HL-60 (cell line): ENCODE data around the gene ALG11.

Experiments used
- POLR2AphosphoS5 ChIP-seq: IDR thresholded peaks from 2 replicates; pipeline ENCODE4 v1.6.1; 2012; ENCODE audit warnings: low read depth
- SPI1 ChIP-seq: IDR thresholded peaks from 2 replicates; pipeline ENCODE4 v1.6.1; 2012; ENCODE audit warnings: low read depth, mild to moderate bottlenecking, borderline replicate concordance
- TF ChIP-seq, protein P1 (sequence below): IDR thresholded peaks from one replicate; pipeline ENCODE4 v1.5.1; 2011; ENCODE audit warnings: low read length, control low read depth, inconsistent platforms; ENCODE audit not compliant: insufficient read depth
- TF ChIP-seq, protein P2 (sequence below): IDR thresholded peaks from 2 replicates; pipeline ENCODE4 v1.6.1; 2012; ENCODE audit warnings: low read depth; ENCODE audit not compliant: insufficient replicate concordance

- TF ChIP-seq, protein P1, sequence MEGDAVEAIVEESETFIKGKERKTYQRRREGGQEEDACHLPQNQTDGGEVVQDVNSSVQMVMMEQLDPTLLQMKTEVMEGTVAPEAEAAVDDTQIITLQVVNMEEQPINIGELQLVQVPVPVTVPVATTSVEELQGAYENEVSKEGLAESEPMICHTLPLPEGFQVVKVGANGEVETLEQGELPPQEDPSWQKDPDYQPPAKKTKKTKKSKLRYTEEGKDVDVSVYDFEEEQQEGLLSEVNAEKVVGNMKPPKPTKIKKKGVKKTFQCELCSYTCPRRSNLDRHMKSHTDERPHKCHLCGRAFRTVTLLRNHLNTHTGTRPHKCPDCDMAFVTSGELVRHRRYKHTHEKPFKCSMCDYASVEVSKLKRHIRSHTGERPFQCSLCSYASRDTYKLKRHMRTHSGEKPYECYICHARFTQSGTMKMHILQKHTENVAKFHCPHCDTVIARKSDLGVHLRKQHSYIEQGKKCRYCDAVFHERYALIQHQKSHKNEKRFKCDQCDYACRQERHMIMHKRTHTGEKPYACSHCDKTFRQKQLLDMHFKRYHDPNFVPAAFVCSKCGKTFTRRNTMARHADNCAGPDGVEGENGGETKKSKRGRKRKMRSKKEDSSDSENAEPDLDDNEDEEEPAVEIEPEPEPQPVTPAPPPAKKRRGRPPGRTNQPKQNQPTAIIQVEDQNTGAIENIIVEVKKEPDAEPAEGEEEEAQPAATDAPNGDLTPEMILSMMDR: no peak
- TF ChIP-seq POLR2AphosphoS5 (no peak), SPI1 (no peak)
- TF ChIP-seq, protein P2, sequence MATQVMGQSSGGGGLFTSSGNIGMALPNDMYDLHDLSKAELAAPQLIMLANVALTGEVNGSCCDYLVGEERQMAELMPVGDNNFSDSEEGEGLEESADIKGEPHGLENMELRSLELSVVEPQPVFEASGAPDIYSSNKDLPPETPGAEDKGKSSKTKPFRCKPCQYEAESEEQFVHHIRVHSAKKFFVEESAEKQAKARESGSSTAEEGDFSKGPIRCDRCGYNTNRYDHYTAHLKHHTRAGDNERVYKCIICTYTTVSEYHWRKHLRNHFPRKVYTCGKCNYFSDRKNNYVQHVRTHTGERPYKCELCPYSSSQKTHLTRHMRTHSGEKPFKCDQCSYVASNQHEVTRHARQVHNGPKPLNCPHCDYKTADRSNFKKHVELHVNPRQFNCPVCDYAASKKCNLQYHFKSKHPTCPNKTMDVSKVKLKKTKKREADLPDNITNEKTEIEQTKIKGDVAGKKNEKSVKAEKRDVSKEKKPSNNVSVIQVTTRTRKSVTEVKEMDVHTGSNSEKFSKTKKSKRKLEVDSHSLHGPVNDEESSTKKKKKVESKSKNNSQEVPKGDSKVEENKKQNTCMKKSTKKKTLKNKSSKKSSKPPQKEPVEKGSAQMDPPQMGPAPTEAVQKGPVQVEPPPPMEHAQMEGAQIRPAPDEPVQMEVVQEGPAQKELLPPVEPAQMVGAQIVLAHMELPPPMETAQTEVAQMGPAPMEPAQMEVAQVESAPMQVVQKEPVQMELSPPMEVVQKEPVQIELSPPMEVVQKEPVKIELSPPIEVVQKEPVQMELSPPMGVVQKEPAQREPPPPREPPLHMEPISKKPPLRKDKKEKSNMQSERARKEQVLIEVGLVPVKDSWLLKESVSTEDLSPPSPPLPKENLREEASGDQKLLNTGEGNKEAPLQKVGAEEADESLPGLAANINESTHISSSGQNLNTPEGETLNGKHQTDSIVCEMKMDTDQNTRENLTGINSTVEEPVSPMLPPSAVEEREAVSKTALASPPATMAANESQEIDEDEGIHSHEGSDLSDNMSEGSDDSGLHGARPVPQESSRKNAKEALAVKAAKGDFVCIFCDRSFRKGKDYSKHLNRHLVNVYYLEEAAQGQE: no peak
Measured at GRCh38 chr13:51978796-51979556, 33.2 kb upstream of the ALG11 start.
